SK-N-DZ (cell line): ENCODE results near the gene LRRC4B.
A peak's percentile ranks its signal among the peaks of the same experiment; 100 is the strongest.
"Not testable (repeated sequence)": the region's sequence is repeated elsewhere in the genome, so short reads cannot be mapped to it uniquely, and the experiment has no call there.

Experiments used
- DNase-seq: peaks from one replicate; pipeline ENCODE4 v3.0.0-alpha.2; 2015; ENCODE audit warnings: low spot score

LRRC4B gene

GRCh38 chr19:50488389-50489194 is 79.6 kb downstream of the LRRC4B start:
- DNase-seq = no peak

- DNase-seq = no peak
These were observed 81.3 kb downstream of the LRRC4B start for GRCh38 chr19:50486823-50487515.

- DNase-seq = no peak
These were observed 82.8 kb downstream of the LRRC4B start for GRCh38 chr19:50485284-50485955.

GRCh38 chr19:50482916-50483315 is 85.3 kb downstream of the LRRC4B start:
- DNase-seq = no peak

GRCh38 chr19:50482271-50482855 is 85.9 kb downstream of the LRRC4B start:
- DNase-seq = no peak

GRCh38 chr19:50481351-50482149 is 86.7 kb downstream of the LRRC4B start:
- no peak for DNase-seq

- no peak for DNase-seq
These were observed 87.7 kb downstream of the LRRC4B start for GRCh38 chr19:50480281-50481111.

GRCh38 chr19:50479761-50480251 is 88.4 kb downstream of the LRRC4B start:
- DNase-seq = no peak

GRCh38 chr19:50478901-50479715 is 89.1 kb downstream of the LRRC4B start:
- DNase-seq = no peak

GRCh38 chr19:50477751-50478515 is 90.3 kb downstream of the LRRC4B start:
- no peak for DNase-seq

GRCh38 chr19:50476907-50477238 is 91.4 kb downstream of the LRRC4B start:
- no peak for DNase-seq

- DNase-seq = peak; percentile 85
These were observed 91.9 kb downstream of the LRRC4B start, which contains the start of the genes EMC10 and GARIN5A for GRCh38 chr19:50476224-50476906. EMC10 (plus strand) TSS chr19:50476507; CDS start chr19:50476545, 38 bp downstream. GARIN5A (minus strand) TSS chr19:50476848; CDS start chr19:50476388, 460 bp downstream.

- DNase-seq = no peak
These were observed 92.5 kb downstream of the LRRC4B start for GRCh38 chr19:50475736-50476223.

- DNase-seq = no peak
These were observed 93.1 kb downstream of the LRRC4B start for GRCh38 chr19:50475101-50475568.

GRCh38 chr19:50473336-50473735 is 94.9 kb downstream of the LRRC4B start:
- not testable (repeated sequence) for DNase-seq

- DNase-seq = no peak
These were observed 99.4 kb downstream of the LRRC4B start for GRCh38 chr19:50468818-50469217.

GRCh38 chr19:50467566-50467965 is 100.7 kb downstream of the LRRC4B start:
- DNase-seq = no peak
